Hepatocyte (in vitro differentiated cells): ENCODE results near the gene PFKL. TPM values are rescaled to one million over a fixed set of nuclear protein-coding genes. Genes with fewer than 3 reads are reported as not detected.
A peak's percentile ranks its signal among the peaks of the same experiment; 100 is the strongest.
"Not testable (repeated sequence)": the region's sequence is repeated elsewhere in the genome, so short reads cannot be mapped to it uniquely, and the experiment has no call there.

Experiments used
- DNase-seq: peaks from one replicate; pipeline ENCODE4 v3.0.0-alpha.2; 2016; ENCODE audit warnings: low spot score
- H2AFZ ChIP-seq: fragments of 200-600 bp; sonication (generic); 2 replicates; pipeline ENCODE4 v1.6.0; 2016; ENCODE audit warnings: antibody characterized with exemption, mild to moderate bottlenecking
- H3K27ac ChIP-seq: fragments of 200-600 bp; sonication (generic); 2 replicates; pipeline ENCODE4 v1.5.1; 2016; ENCODE audit warnings: mild to moderate bottlenecking
- H3K27me3 ChIP-seq: fragments of 200-600 bp; sonication (generic); 2 replicates; pipeline ENCODE4 v1.6.1; 2016
- H3K36me3 ChIP-seq: fragments of 200-600 bp; sonication (generic); replicated peaks from 2 replicates; pipeline ENCODE4 v1.5.1; 2016; ENCODE audit warnings: low read depth; ENCODE audit not compliant: insufficient read depth
- H3K4me1 ChIP-seq: fragments of 200-600 bp; sonication (generic); 2 replicates; pipeline ENCODE4 v1.5.1; 2016; ENCODE audit warnings: mild to moderate bottlenecking, moderate library complexity; ENCODE audit not compliant: insufficient read depth
- H3K4me2 ChIP-seq: fragments of 200-600 bp; sonication (generic); 2 replicates; pipeline ENCODE4 v1.6.0; 2016
- H3K4me3 ChIP-seq: fragments of 200-600 bp; sonication (generic); 2 replicates; pipeline ENCODE4 v1.5.1; 2016; ENCODE audit warnings: mild to moderate bottlenecking
- H3K79me2 ChIP-seq: fragments of 200-600 bp; sonication (generic); 2 replicates; pipeline ENCODE4 v1.6.0; 2017; ENCODE audit warnings: mild to moderate bottlenecking
- H3K9me2 ChIP-seq: fragments of 200-600 bp; sonication (generic); replicated peaks from 2 replicates; pipeline ENCODE4 v1.6.0; 2017; ENCODE audit warnings: mild to moderate bottlenecking; ENCODE audit not compliant: insufficient read depth
- H3K9me3 ChIP-seq: fragments of 200-600 bp; sonication (generic); 2 replicates; pipeline ENCODE4 v1.5.1; 2016; ENCODE audit warnings: low read depth, mild to moderate bottlenecking
- H4K20me1 ChIP-seq: fragments of 200-600 bp; sonication (generic); 2 replicates; pipeline ENCODE4 v1.6.0; 2016; ENCODE audit warnings: mild to moderate bottlenecking; ENCODE audit not compliant: insufficient read depth, poor library complexity, severe bottlenecking
- CTCF ChIP-seq: fragments of 200-600 bp; sonication (generic); IDR thresholded peaks from 2 replicates; pipeline ENCODE4 v1.5.1; 2016; ENCODE audit warnings: antibody characterized with exemption, mild to moderate bottlenecking; ENCODE audit not compliant: poor library complexity
- EZH2 ChIP-seq: fragments of 200-600 bp; sonication (generic); IDR thresholded peaks from 2 replicates; pipeline ENCODE4 v1.6.1; 2016; ENCODE audit warnings: antibody characterized with exemption, mild to moderate bottlenecking, borderline replicate concordance
- EZH2phosphoT487 ChIP-seq: fragments of 200-600 bp; sonication (generic); IDR thresholded peaks from one replicate; pipeline ENCODE4 v1.6.1; 2018; ENCODE audit warnings: antibody characterized with exemption, mild to moderate bottlenecking, low read depth, moderate library complexity; ENCODE audit not compliant: unreplicated experiment, severe bottlenecking
- WGBS: methylation state at CpG from one replicate; pipeline ENCODE4 v1.1.6; 2016; ENCODE audit warnings: low lambda C conversion rate; ENCODE audit errors: missing lambda C conversion rate; 5-methylcytosine and 5-hydroxymethylcytosine counted together
- polyA plus RNA-seq: library from polyadenylated mRNA; unstranded; fragments of >200 nt; fragmentation: Nextera tagmentation; extraction: Ambion mirVana; gene quantifications from 2 replicates; pipeline ENCODE4 v1.2.1, GENCODE V29; 2016
- total RNA-seq: library from RNA; depleted of rRNA; stranded (reverse); fragments of >200 nt; gene quantifications from 2 replicates; pipeline ENCODE4 v1.2.3, GENCODE V29; 2014

The PFKL gene
- total and polyA plus RNA-seq, 2 experiments from 2014 or later, result 140 to 205 TPM

GRCh38 chr21:44337449-44337848 lies 37.6 kb downstream of the PFKL start:
- Histone ChIP-seq H3K4me1 (peaks cover 21% of the 10 kb centered on the region), H3K9me2 (no peaks in the 10 kb centered on the region)

GRCh38 chr21:44337941-44338895 lies 38.4 kb downstream of the PFKL start:
- H3K9me3 ChIP-seq, result no peaks in the 10 kb centered on the region
- peaks cover 24% of the 10 kb centered on the region for H3K4me1 ChIP-seq
- peak overlapping the region; percentile 38 for H2AFZ ChIP-seq
- H3K27me3 ChIP-seq, result no peaks in the 10 kb centered on the region
- TF ChIP-seq EZH2 (no peak), EZH2phosphoT487 (no peak), CTCF (peak; percentile 45)
- H4K20me1 ChIP-seq, result no peaks in the 10 kb centered on the region
- no peaks in the 10 kb centered on the region for H3K79me2 ChIP-seq
- WGBS, result 17% methylated on average over 17 of the region's 47 CpGs
- no peaks in the 10 kb centered on the region for H3K9me2 ChIP-seq
- peak; percentile 86 for DNase-seq
- H3K36me3 ChIP-seq, result no peaks in the 10 kb centered on the region
- peak overlapping the region; percentile 92 for H3K27ac ChIP-seq
- H3K4me3 ChIP-seq, result peak overlapping the region; percentile 54
- H3K4me2 ChIP-seq, result peak overlapping the region; percentile 94

More at GRCh38 chr21:44337449-44337848, 37.6 kb downstream of the PFKL start:
- no peaks in the 10 kb centered on the region for H3K27me3 ChIP-seq
- no peaks in the 10 kb centered on the region for H3K9me3 ChIP-seq
- no peak for TF ChIP-seq EZH2phosphoT487
- no peak for TF ChIP-seq CTCF
- no peak for TF ChIP-seq EZH2
- H3K27ac ChIP-seq, result peak overlapping the region; percentile 92
- H3K79me2 ChIP-seq, result no peaks in the 10 kb centered on the region
- no peak overlapping the region for H2AFZ ChIP-seq
- peak overlapping the region; percentile 94 for H3K4me2 ChIP-seq
- H3K36me3 ChIP-seq, result no peaks in the 10 kb centered on the region
- H4K20me1 ChIP-seq, result no peaks in the 10 kb centered on the region
- DNase-seq, result no peak
- H3K4me3 ChIP-seq, result no peak overlapping the region
- WGBS, result 92% methylated on average over 3 of the region's 3 CpGs

- no peaks in the 10 kb centered on the region for H3K9me2 ChIP-seq
- H3K4me3 ChIP-seq, result peak within 1 kb of the TSS; percentile 68
- peak within 1 kb of the TSS; percentile 64 for H2AFZ ChIP-seq
- peak within 1 kb of the TSS; percentile 94 for H3K4me2 ChIP-seq
- peak; percentile 99 for DNase-seq
- peak within 1 kb of the TSS; percentile 100 for H3K27ac ChIP-seq
- no peaks in the 10 kb centered on the region for H3K9me3 ChIP-seq
- H3K36me3 ChIP-seq, result no peaks in the 10 kb centered on the region
- no peaks in the 10 kb centered on the region for H3K79me2 ChIP-seq
- H3K4me1 ChIP-seq, result peaks cover 24% of the 10 kb centered on the region
- no peaks in the 10 kb centered on the region for H4K20me1 ChIP-seq
- TF ChIP-seq EZH2 (no peak), EZH2phosphoT487 (no peak), CTCF (no peak)
- WGBS, result 2% methylated on average over 63 of the region's 90 CpGs
- no peaks in the 10 kb centered on the region for H3K27me3 ChIP-seq
These were observed 39.4 kb downstream of the PFKL start, which contains the start of gene CFAP410 for GRCh38 chr21:44338971-44339910. CFAP410 (minus strand) TSS chr21:44339390; CDS start chr21:44339194, 196 bp downstream.

GRCh38 chr21:44341726-44342458 lies 42.0 kb downstream of the PFKL start:
- WGBS, result 50% methylated on average over 12 of the region's 12 CpGs

GRCh38 chr21:44342981-44343380 lies 43.1 kb downstream of the PFKL start:
- not testable (repeated sequence) for H2AFZ ChIP-seq, H3K9me3 ChIP-seq, DNase-seq, H3K27ac ChIP-seq, H3K4me3 ChIP-seq, H3K79me2 ChIP-seq, H3K27me3 ChIP-seq, H3K4me2 ChIP-seq, H3K36me3 ChIP-seq, H3K9me2 ChIP-seq, H4K20me1 ChIP-seq
- peaks cover 17% of the 10 kb centered on the region for H3K4me1 ChIP-seq
- 91% methylated on average over 8 of the region's 8 CpGs for WGBS

More at GRCh38 chr21:44341726-44342458, 42.0 kb downstream of the PFKL start:
- H3K9me2 ChIP-seq, H3K27me3 ChIP-seq, H3K4me3 ChIP-seq, DNase-seq, H3K4me2 ChIP-seq, H2AFZ ChIP-seq, H4K20me1 ChIP-seq, H3K9me3 ChIP-seq, H3K36me3 ChIP-seq, H3K79me2 ChIP-seq: not testable (repeated sequence)
- H3K4me1 ChIP-seq, result peaks cover 24% of the 10 kb centered on the region
- H3K27ac ChIP-seq, result peak overlapping the region; percentile 19
